NB4 (cell line): ENCODE measurements around the gene KCNQ1.

Experiments
- MAX ChIP-seq: IDR thresholded peaks from 2 replicates; pipeline ENCODE4 v1.6.1; 2011; ENCODE audit warnings: low read depth, low read length
- MYC ChIP-seq: IDR thresholded peaks from 2 replicates; pipeline ENCODE4 v1.6.1; 2011; ENCODE audit warnings: low read depth, low read length
- POLR2A ChIP-seq: IDR thresholded peaks from 2 replicates; pipeline ENCODE4 v1.6.1; 2011; ENCODE audit warnings: mild to moderate bottlenecking; ENCODE audit not compliant: insufficient read length; ENCODE audit errors: extremely low read depth
- TF ChIP-seq, protein P1 (sequence below): IDR thresholded peaks from one replicate; pipeline ENCODE4 v1.5.1; 2012; ENCODE audit warnings: low read depth, low read length

DNA sequence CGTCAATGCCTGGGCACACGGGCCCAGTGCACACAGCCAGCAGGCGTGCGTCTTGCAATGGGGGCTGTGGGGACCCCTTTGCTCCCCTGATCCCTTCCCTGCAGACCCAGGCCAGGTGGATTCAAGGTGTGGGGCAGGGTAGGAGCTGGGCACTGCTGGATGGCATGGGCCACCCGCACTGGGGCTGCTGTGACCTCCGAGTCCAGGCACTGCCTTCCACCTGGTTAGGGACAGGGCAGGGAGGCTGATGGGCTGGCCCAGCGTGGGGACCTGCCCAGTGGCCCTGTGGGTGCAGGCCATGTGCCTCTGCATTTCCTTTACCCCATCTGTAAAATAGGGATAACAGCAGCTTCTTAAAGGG is 22.9 kb downstream of the KCNQ1 start:
- TF ChIP-seq, protein P1, sequence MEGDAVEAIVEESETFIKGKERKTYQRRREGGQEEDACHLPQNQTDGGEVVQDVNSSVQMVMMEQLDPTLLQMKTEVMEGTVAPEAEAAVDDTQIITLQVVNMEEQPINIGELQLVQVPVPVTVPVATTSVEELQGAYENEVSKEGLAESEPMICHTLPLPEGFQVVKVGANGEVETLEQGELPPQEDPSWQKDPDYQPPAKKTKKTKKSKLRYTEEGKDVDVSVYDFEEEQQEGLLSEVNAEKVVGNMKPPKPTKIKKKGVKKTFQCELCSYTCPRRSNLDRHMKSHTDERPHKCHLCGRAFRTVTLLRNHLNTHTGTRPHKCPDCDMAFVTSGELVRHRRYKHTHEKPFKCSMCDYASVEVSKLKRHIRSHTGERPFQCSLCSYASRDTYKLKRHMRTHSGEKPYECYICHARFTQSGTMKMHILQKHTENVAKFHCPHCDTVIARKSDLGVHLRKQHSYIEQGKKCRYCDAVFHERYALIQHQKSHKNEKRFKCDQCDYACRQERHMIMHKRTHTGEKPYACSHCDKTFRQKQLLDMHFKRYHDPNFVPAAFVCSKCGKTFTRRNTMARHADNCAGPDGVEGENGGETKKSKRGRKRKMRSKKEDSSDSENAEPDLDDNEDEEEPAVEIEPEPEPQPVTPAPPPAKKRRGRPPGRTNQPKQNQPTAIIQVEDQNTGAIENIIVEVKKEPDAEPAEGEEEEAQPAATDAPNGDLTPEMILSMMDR = no peak
- no peak for TF ChIP-seq POLR2A
- no peak for TF ChIP-seq MAX
- TF ChIP-seq MYC = no peak
